ENCODE measurements around the gene D2HGDH.
"Not testable (repeated sequence)": the region's sequence is repeated elsewhere in the genome, so short reads cannot be mapped to it uniquely, and the experiment has no call there.

The D2HGDH gene

GRCh38 chr2:241748468-241749256 lies 14.2 kb downstream of the D2HGDH start:
- no peak for DNase-seq (ENCODE audit: low read depth in 2 of 2)

- DNase-seq (ENCODE audit: low read depth in 2 of 2): no peak
These were observed 15.8 kb downstream of the D2HGDH start for GRCh38 chr2:241750076-241750840.

DNA sequence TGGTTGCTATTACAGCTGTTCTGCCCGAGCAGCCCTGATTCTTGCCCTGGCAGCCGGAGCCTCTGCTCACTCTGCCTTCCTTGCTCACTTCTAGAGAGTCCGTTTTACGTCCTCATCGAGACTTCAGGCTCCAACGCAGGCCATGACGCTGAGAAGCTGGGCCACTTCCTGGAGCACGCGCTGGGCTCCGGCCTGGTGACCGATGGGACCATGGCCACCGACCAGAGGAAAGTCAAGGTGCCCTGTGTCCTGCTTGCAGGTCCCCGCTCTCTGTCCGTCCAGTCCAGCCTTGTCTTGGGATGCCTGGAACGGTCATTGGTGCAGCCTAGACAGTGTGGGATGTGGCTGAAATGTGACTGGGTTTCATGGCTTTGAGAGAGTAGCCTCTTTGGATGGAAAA lies 16.7 kb downstream of the D2HGDH start:
- DNase-seq (ENCODE audit: low read depth in 2 of 2): no peak

DNA sequence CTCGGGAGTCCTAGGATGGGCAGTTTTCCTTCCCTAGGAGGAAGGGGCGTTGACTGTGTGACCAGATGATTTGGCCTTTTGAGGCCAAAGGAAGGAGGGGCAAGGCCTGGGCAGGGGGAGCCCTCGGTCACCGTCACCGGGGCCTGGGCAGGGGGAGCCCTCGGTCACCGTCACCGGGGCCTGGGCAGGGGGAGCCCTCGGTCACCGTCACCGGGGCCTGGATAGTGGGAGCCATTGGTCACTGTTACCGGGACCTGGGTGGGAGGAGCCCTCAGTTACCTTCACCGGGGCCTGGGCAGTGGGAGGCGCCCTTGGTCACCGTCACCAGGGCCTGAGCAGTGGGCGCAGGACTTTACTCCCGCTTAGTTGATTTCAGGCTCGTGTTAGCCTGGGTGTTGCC lies 17.3 kb downstream of the D2HGDH start:
- DNase-seq (ENCODE audit: low read depth in 2 of 2): no peak

DNA sequence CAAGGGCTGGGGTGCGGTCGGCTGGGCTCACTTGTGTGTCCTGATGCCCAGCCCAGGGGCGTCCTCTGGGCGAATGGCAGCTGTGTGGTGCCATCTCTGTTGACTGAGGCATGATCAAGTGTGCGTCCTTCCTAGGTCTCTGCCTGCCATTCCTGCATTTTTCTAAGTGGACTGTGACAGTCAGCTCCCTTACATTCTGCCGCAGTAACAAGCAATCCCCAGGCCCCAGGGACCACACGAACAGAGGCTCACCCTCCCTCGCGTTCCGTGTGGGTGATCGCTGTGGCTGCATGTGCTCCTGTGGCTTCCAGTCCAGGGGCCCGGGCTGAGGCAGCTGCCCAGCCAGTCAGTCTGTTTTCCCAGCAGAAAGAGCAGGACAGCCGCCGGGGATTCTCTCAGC lies 17.8 kb downstream of the D2HGDH start:
- DNase-seq (ENCODE audit: low read depth in 2 of 2): no peak

DNA sequence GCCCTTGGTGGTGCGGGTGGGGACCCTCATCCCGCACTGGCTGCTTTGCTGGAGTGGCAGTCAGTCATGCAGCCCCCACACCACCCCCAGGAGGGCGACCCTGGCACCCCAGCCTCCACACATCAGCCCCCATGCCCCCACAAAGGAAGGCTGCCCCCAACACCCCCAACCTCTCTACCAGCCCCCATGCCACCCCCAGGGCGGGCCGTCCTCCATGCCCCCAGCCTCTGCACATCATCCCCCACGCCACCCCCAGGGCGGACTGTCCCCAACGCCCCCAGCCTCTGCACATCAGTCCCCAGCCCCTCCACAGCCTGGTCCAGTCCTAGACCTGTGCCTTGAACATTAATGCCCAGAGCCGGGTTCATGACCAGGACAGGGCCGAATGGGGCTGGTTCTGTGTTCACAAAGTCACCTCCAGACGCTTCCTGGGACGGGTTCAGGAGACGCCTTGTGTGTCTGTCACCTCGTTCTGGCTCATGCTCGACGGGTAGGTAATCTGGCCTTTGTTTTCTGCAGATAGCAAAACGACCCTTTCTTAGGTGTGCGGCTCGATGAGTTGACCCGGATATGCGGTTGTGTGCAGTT lies 18.4 kb downstream of the D2HGDH start:
- DNase-seq (ENCODE audit: low read depth in 2 of 2): no peak

- DNase-seq (ENCODE audit: low read depth in 2 of 2): no peak
These were observed 19.1 kb downstream of the D2HGDH start for GRCh38 chr2:241753493-241753892.

- no peak for DNase-seq (ENCODE audit: low read depth in 2 of 2)
These were observed 19.6 kb downstream of the D2HGDH start for GRCh38 chr2:241754042-241754441.

DNA sequence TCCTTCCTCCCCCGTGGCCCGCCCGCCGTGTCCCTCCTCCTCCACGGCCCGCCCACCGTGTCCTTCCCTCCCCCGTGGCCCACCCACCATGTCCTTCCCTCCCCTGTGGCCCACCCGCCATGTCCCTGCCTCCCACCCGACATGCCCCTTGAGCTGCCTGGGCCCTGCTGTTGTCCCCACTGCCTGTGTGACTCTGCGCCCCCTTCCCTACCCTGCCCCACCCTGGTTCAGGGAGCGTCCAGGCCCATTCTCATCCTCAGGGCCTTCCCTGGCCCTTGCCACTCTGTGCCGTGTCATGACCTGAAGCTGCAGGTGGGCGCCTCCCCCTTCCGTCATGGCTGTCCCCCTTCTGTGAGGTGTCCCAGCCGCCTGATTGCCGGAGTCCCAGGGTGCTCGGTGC lies 20.7 kb downstream of the D2HGDH start:
- DNase-seq (ENCODE audit: low read depth in 2 of 2): no peak

DNA sequence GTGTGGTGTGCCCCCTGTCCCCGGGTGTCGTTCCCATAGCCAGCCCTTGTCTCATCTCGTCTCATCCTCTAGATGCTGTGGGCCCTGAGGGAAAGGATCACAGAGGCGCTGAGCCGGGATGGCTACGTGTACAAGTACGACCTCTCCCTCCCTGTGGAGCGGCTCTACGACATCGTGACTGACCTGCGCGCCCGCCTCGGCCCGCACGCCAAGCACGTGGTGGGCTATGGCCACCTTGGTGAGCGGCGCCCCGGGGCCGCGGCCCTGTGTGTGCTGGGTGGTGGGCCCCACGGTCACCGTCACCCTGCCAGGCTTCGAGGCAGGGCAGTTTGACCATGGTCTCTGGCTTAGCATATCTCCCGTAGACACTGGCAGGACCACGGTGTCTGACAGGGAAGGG lies 21.3 kb downstream of the D2HGDH start:
- no peak for DNase-seq (ENCODE audit: low read depth in 2 of 2)

DNA sequence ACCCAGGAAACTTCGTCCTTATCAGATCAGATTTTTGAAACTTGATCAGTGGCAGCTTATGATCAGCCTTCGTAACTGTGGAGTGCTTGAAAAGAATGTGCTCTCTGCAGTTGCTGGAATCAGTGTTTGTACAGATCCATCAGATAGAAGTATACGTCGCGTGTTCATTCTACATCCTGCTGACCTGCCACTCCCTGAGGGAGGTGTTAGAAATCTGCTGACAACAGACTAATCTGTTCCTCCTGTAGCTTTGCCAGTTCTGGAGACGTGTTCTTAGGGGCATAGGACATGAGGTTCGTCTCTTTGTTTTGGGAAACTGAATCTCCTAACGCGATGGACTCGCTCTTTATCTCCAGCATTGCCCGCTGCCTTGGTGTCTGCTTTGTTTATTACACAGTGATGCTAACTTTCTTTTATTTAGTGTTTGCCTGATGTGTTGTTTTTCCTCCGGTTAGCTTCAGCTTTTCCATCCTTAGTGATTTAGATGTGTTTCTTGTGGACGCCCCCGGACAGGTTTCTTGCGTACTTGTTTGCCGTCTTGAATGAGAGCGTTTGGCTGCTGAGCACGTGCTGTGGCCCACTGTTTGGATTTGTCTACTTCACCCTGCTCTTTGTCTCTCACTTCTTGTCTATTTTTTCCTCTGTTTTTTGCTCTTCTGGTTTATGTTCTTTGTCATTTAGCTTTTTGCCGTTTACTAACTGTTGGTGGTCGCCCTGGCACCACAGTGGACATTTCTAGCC lies 24.8 kb downstream of the D2HGDH start:
- DNase-seq (ENCODE audit: low read depth in 2 of 2): no peak

GRCh38 chr2:241759893-241760292 lies 25.5 kb downstream of the D2HGDH start:
- not testable (repeated sequence) for DNase-seq (ENCODE audit: low read depth in 2 of 2)

DNA sequence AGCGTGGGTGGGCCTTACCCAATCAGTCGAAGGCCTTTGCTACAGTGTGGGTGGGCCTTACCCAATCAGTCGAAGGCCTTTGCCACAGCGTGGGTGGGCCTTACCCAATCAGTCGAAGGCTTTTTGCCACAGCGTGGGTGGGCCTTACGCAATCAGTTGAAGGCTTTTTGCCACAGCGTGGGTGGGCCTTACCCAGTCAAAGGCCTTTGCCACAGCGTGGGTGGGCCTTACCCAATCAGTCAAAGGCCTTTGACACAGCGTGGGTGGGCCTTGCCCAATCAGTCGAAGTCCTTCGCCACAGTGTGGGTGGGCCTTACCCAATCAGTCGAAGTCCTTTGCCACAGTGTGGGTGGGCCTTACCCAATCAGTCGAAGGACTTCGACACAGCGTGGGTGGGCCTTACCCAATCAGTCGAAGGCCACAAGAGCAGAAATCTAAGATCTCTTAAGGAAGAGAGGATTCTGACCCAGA lies 25.9 kb downstream of the D2HGDH start:
- no peak for DNase-seq (ENCODE audit: low read depth in 2 of 2)

DNA sequence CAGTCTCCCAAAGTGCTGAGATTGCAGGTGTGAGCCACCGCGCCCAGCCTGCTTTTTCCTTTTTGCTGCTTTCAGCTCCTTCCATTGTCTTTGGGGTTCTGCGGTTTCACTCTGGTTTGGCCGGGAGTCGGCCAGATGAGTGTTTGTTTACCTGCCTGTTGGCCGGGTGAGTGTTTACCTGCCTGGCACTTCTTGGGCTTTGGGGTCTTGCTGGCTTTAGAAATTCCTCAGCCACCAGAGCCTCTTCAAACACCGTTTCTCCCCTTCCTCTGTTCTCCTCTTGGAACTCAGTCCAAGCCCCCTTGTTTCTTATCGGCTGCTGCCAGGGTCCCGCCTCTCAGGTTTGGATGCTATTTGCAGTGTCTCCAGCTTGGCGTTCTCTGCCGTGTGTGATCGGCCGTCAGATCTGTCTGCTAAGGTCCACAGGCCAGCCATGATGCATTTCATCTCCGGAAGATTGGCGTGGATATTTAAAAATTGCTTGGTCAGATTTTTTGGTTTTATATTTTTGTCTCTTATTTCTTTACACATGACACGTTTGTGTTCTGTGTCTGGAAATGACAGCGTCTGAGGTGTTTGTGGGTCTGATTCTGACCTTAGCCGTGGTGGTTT lies 28.0 kb downstream of the D2HGDH start:
- DNase-seq (ENCODE audit: low read depth in 2 of 2): no peak

- DNase-seq (ENCODE audit: low read depth in 2 of 2): peak; percentile 62 to 69
These were observed 28.5 kb downstream of the D2HGDH start for GRCh38 chr2:241762933-241763369.

DNA sequence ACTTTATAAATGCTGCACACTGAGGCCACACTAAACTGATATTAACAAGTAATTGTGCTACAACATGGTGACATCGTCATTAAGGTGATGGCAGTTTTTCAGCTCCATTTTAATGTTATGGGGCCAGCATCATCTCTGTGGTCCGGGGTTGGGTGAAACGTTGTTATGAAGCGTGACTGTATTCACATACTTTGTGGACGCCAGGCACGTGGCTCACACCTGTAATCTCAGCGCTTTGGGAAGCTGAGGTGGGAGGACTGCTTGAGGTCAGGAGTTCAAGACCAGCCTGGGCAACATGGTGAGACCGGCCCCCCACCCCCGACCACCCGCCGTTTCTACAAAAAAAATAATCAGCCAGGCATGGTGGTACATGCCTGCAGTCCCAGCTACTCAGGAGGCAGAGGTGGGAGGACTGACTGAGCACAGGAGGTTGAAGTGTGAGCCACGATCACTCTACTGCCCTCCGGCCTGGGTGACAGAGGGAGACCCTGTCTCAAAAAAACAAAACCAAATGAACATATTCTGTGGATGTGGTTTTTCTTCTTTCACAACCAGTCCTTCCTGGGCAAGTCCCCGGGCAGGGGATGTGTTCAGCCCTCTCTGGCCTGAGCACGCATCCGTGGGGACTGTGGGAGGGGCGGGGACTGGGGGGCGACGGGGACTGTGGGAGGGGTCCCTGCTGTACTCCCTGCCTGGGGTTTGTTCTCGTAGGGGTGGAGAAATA lies 29.3 kb downstream of the D2HGDH start:
- DNase-seq (ENCODE audit: low read depth in 2 of 2): peak in 1 of 2 donors; percentile 19

DNA sequence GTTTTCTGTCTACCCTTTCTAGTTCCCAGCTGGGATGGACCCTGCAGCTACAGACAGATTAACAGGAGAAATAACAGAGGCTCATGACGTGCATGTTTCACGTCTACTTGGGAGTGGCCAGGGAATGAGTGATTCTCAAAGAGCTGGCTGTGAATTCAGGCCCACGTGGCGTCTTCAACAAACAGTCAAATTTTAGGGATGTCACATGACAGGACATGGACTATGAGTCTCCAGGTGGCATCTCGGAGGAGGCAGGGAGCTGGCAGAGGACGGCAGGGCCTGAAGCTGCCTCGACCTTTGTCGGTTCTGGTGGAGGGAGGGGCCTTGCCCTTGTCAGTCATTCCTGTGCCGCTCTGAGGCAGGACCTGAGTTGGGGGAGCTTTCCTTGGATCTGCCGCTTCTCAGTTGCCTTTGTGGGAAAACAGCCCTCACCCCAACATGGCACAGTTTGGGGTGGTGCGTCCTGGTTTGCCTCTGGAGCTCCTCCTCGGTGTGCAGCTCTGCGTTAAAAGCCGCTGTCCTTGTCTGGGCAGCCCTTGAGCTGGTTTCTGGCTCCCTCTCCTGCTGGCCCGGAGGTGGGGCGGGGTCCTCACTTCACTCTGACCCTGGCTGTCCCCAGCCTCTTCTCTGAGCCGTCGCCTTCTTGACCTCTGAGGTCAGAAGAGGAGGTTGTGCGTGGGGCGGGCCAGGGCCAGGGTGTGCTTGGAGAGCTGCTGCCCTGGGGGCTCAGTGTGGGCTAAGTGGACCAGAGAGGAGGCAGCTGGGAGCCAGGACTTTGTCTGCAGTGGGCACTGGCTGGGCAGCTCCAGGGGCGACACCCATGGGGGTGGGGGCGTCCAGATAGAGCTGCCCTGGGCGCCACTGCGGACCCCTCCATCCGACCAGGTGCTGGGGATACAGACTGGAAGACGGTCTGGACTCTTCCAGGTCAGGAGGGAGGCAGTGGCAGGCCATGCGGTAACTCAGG lies 30.1 kb downstream of the D2HGDH start:
- DNase-seq (ENCODE audit: low read depth in 2 of 2): no peak

GRCh38 chr2:241767464-241768250 lies 33.2 kb downstream of the D2HGDH start:
- DNase-seq (ENCODE audit: low read depth in 2 of 2): no peak

- no peak for DNase-seq (ENCODE audit: low read depth in 2 of 2)
These were observed 33.9 kb downstream of the D2HGDH start for GRCh38 chr2:241768251-241768711.

All from stimulated activated CD8-positive, alpha-beta memory T cell treated with anti-CD3 and anti-CD28 coated beads, Interleukin-7, amount 100 ng/mL, for 4 hours (primary cell).